H1 (cell line): ENCODE measurements around the gene DHX34. TPM values are rescaled to one million over a fixed set of nuclear protein-coding genes. Genes with fewer than 3 reads are reported as not detected.

Experiments
- CTCF ChIA-PET: fragments of 300-600 bp; sonication (Branson Sonifier 250); formaldehyde crosslinking; loops from one replicate; lab custom pipeline; 2021; ENCODE audit not compliant: partially characterized antibody; lab: Charles Lee
- POLR2A ChIA-PET: fragments of 300-600 bp; sonication (Branson Sonifier 250); formaldehyde crosslinking; loops from one replicate; lab custom pipeline; 2021; ENCODE audit warnings: inconsistent platforms; ENCODE audit not compliant: partially characterized antibody; lab: Charles Lee
- DNase-seq, 2 experiments: peaks; one replicate each; pipeline versions ENCODE4 v3.0.0 to v3.0.0-alpha.2; 2010 to 2022; ENCODE audit warnings: low spot score in 2 of 2, low read depth in 1 of 2, mixed read lengths in 1 of 2
- FAIRE-seq: peaks from 2 replicates; lab custom pipeline; 2011; peaks lifted over from hg19 to GRCh38; lab: Jason Lieb, UNC
- H2AFZ ChIP-seq: 2 replicates; pipeline ENCODE4 v1.8.1; 2012; ENCODE audit warnings: low read length, inconsistent platforms
- H2AK5ac ChIP-seq: 2 replicates; pipeline ENCODE4 v1.6.1; 2013; ENCODE audit warnings: low read depth, low read length
- H2BK120ac ChIP-seq: replicated peaks from 2 replicates; pipeline ENCODE3; 2013; ENCODE audit warnings: low read depth, low read length, inconsistent platforms
- H2BK12ac ChIP-seq: 2 replicates; pipeline ENCODE4 v1.6.1; 2013; ENCODE audit warnings: low read depth, low read length
- H2BK15ac ChIP-seq: 2 replicates; pipeline ENCODE4 v1.6.1; 2013; ENCODE audit warnings: low read length
- H2BK20ac ChIP-seq: 2 replicates; pipeline ENCODE4 v1.6.1; 2013; ENCODE audit warnings: low read length
- H2BK5ac ChIP-seq: 2 replicates; pipeline ENCODE4 v1.6.1; 2013; ENCODE audit warnings: low read depth, low read length
- H3K14ac ChIP-seq: 2 replicates; pipeline ENCODE4 v1.6.1; 2013; ENCODE audit warnings: inconsistent platforms; ENCODE audit not compliant: insufficient read length
- H3K18ac ChIP-seq: 2 replicates; pipeline ENCODE4 v1.6.1; 2013; ENCODE audit warnings: low read length; ENCODE audit errors: extremely low read depth
- H3K23ac ChIP-seq: 2 replicates; pipeline ENCODE4 v1.6.1; 2013; ENCODE audit warnings: inconsistent platforms; ENCODE audit not compliant: insufficient read length
- H3K23me2 ChIP-seq: 2 replicates; pipeline ENCODE4 v1.6.1; 2013; ENCODE audit warnings: low read depth, low read length
- H3K27ac ChIP-seq: 2 replicates; pipeline ENCODE4 v1.6.1; 2011; ENCODE audit warnings: low read depth, low read length, inconsistent platforms
- H3K27me3 ChIP-seq, 4 experiments: replicated peaks in 1 of 4; 1 replicate in 1 of 4; 2 replicates in 3 of 4; pipeline versions ENCODE4 v1.6.1 to v1.8.1; 2011 to 2013; ENCODE audit warnings: low read length in 3 of 4, mild to moderate bottlenecking in 3 of 4, inconsistent platforms in 2 of 4, mixed read lengths in 2 of 4, moderate library complexity in 1 of 4; ENCODE audit not compliant: control insufficient read depth in 3 of 4, insufficient read depth in 3 of 4; ENCODE audit errors: extremely low read depth in 1 of 4
- H3K36me3 ChIP-seq, 4 experiments: 2 replicates each; pipeline versions ENCODE4 v1.6.1 to v1.8.1; 2011 to 2013; ENCODE audit warnings: mild to moderate bottlenecking in 4 of 4, low read length in 3 of 4, moderate library complexity in 2 of 4, control low read depth in 1 of 4, inconsistent platforms in 1 of 4; ENCODE audit not compliant: insufficient read depth in 4 of 4, control insufficient read depth in 2 of 4
- H3K4ac ChIP-seq: replicated peaks from 2 replicates; pipeline ENCODE3; 2013; ENCODE audit warnings: low read length, low read depth, mixed read lengths, inconsistent platforms; ENCODE audit not compliant: insufficient read length
- H3K4me1 ChIP-seq, 4 experiments: replicated peaks in 1 of 4; 1 replicate in 1 of 4; 2 replicates in 3 of 4; pipeline versions ENCODE4 v1.6.1 to v1.8.1; 2011 to 2013; ENCODE audit warnings: low read length in 3 of 4, inconsistent platforms in 2 of 4, mixed read lengths in 1 of 4; ENCODE audit not compliant: insufficient read depth in 4 of 4, control insufficient read depth in 3 of 4
- H3K4me2 ChIP-seq, 2 experiments: 2 replicates each; pipeline versions ENCODE4 v1.6.1 to v1.8.1; 2011 to 2013; ENCODE audit warnings: low read depth in 2 of 2, low read length in 2 of 2, control low read depth in 1 of 2, inconsistent platforms in 1 of 2, mild to moderate bottlenecking in 1 of 2; ENCODE audit not compliant: insufficient read depth in 1 of 2
- H3K4me3 ChIP-seq, 4 experiments: fragments of 200-600, 300-600 bp in 1 of 4; sonication (generic), shearing (Covaris generic), sonication (Bioruptor Twin) in 1 of 4; 2 replicates each; pipeline versions ENCODE4 v1.5.1 to v1.8.1; 2011 to 2016; ENCODE audit warnings: low read length in 4 of 4, low read depth in 3 of 4, control low read depth in 2 of 4, inconsistent platforms in 2 of 4, mild to moderate bottlenecking in 2 of 4, mixed read lengths in 1 of 4, moderate library complexity in 1 of 4; ENCODE audit not compliant: insufficient read depth in 2 of 4; ENCODE audit errors: extremely low read depth in 1 of 4
- H3K56ac ChIP-seq: replicated peaks from 2 replicates; pipeline ENCODE3; 2013; ENCODE audit warnings: low read depth, mild to moderate bottlenecking, mixed read lengths, low read length, inconsistent platforms; ENCODE audit not compliant: insufficient read length
- H3K79me1 ChIP-seq: 2 replicates; pipeline ENCODE4 v1.6.1; 2013; ENCODE audit warnings: low read depth, low read length, control low read depth
- H3K79me2 ChIP-seq, 2 experiments: 2 replicates each; pipeline versions ENCODE4 v1.6.1 to v1.8.1; 2012 to 2013; ENCODE audit warnings: low read length in 2 of 2, mild to moderate bottlenecking in 2 of 2, inconsistent platforms in 1 of 2; ENCODE audit not compliant: insufficient read depth in 2 of 2, control insufficient read depth in 1 of 2
- H3K9ac ChIP-seq, 4 experiments: replicated peaks in 1 of 4; 1 replicate in 1 of 4; 2 replicates in 3 of 4; pipeline versions ENCODE4 v1.6.1 to v1.8.1; 2011 to 2013; ENCODE audit warnings: low read depth in 3 of 4, low read length in 3 of 4, control low read depth in 2 of 4, mild to moderate bottlenecking in 2 of 4, moderate library complexity in 2 of 4, inconsistent platforms in 1 of 4; ENCODE audit errors: extremely low read depth in 1 of 4
- H3K9me3 ChIP-seq, 2 experiments: 2 replicates each; pipeline versions ENCODE4 v1.6.1 to v1.8.1; 2012 to 2013; ENCODE audit warnings: mild to moderate bottlenecking in 2 of 2, moderate library complexity in 2 of 2, control low read depth in 1 of 2, inconsistent platforms in 1 of 2, low read depth in 1 of 2, low read length in 1 of 2, mixed read lengths in 1 of 2; ENCODE audit not compliant: insufficient read depth in 2 of 2
- H4K20me1 ChIP-seq, 2 experiments: replicated peaks in 1 of 2; 2 replicates each; pipeline versions ENCODE3 to v1.8.1; 2011 to 2013; ENCODE audit warnings: inconsistent platforms in 2 of 2, low read length in 2 of 2, mild to moderate bottlenecking in 1 of 2; ENCODE audit not compliant: insufficient read depth in 2 of 2, control insufficient read depth in 1 of 2
- H4K5ac ChIP-seq: 2 replicates; pipeline ENCODE4 v1.6.1; 2013; ENCODE audit warnings: low read length, low read depth, mixed read lengths, inconsistent platforms; ENCODE audit not compliant: insufficient read length
- H4K8ac ChIP-seq: 2 replicates; pipeline ENCODE4 v1.8.0; 2013; ENCODE audit warnings: mild to moderate bottlenecking, moderate library complexity, low read length, inconsistent platforms; ENCODE audit not compliant: insufficient read depth; ENCODE audit errors: extremely low read depth
- H4K91ac ChIP-seq: replicated peaks from 2 replicates; pipeline ENCODE3; 2013; ENCODE audit warnings: low read length, mixed read lengths, inconsistent platforms; ENCODE audit not compliant: insufficient read length
- ATF3 ChIP-seq: IDR thresholded peaks from 2 replicates; pipeline ENCODE4 v1.6.1; 2011; ENCODE audit warnings: low read depth, mild to moderate bottlenecking, low read length; ENCODE audit not compliant: insufficient read depth
- BRCA1 ChIP-seq: IDR thresholded peaks from 2 replicates; pipeline ENCODE4 v1.6.1; 2012; ENCODE audit warnings: low read depth, low read length, improper control_type of control experiment
- CHD2 ChIP-seq: IDR thresholded peaks from 2 replicates; pipeline ENCODE4 v1.6.1; 2012; ENCODE audit warnings: low read length, improper control_type of control experiment
- EZH2 ChIP-seq: fragments of 200-600 bp; sonication (generic); IDR thresholded peaks from 2 replicates; pipeline ENCODE4 v1.7.1; 2012; ENCODE audit warnings: low read depth, mild to moderate bottlenecking, moderate library complexity, low read length, inconsistent platforms; ENCODE audit not compliant: severe bottlenecking
- GTF2F1 ChIP-seq: IDR thresholded peaks from 2 replicates; pipeline ENCODE4 v1.6.1; 2012; ENCODE audit warnings: low read depth, low read length, improper control_type of control experiment, borderline replicate concordance
- HDAC2 ChIP-seq, 2 experiments: fragments of 300-600 bp in 1 of 2; sonication (generic) in 1 of 2; IDR thresholded peaks; 2 replicates each; pipeline ENCODE4 v1.6.1; 2011 to 2012; ENCODE audit warnings: low read depth in 2 of 2, low read length in 2 of 2, mild to moderate bottlenecking in 2 of 2, moderate library complexity in 2 of 2, borderline replicate concordance in 1 of 2, inconsistent platforms in 1 of 2
- KDM5A ChIP-seq: fragments of 200-600 bp; IDR thresholded peaks from 2 replicates; pipeline ENCODE4 v1.7.1; 2012; ENCODE audit warnings: mild to moderate bottlenecking, low read length, inconsistent platforms, mixed read lengths
- POLR2A ChIP-seq, 2 experiments: IDR thresholded peaks; 1 replicate in 1 of 2; 2 replicates in 1 of 2; pipeline ENCODE4 v1.6.1; 2011; ENCODE audit warnings: low read depth in 2 of 2, low read length in 2 of 2, mild to moderate bottlenecking in 2 of 2; ENCODE audit errors: control extremely low read depth in 1 of 2
- RFX5 ChIP-seq: IDR thresholded peaks from 2 replicates; pipeline ENCODE4 v1.6.1; 2011; ENCODE audit warnings: low read depth, low read length, improper control_type of control experiment, borderline replicate concordance
- SIX5 ChIP-seq: IDR thresholded peaks from 2 replicates; pipeline ENCODE4 v1.6.1; 2011; ENCODE audit warnings: mild to moderate bottlenecking, low read depth, low read length
- TAF7 ChIP-seq: optimal IDR thresholded peaks from 2 replicates; pipeline ENCODE3; 2011; ENCODE audit warnings: low read depth, mild to moderate bottlenecking, inconsistent platforms, low read length, moderate library complexity, borderline replicate concordance
- TBP ChIP-seq: IDR thresholded peaks from 2 replicates; pipeline ENCODE4 v1.6.1; 2011; ENCODE audit warnings: low read depth, low read length, improper control_type of control experiment
- YY1 ChIP-seq: IDR thresholded peaks from 2 replicates; pipeline ENCODE4 v1.6.1; 2011; ENCODE audit warnings: low read depth, mild to moderate bottlenecking, low read length
- ZNF274 ChIP-seq: IDR thresholded peaks from 2 replicates; pipeline ENCODE4 v1.7.0; 2012; ENCODE audit warnings: low read length, borderline replicate concordance; ENCODE audit errors: extremely low read depth
- WGBS, 2 experiments: shearing (Covaris generic) in 1 of 2; methylation state at CpG; one replicate each; pipeline versions ENCODE4 v1.1.6 to v1.1.7; 2013 to 2015; ENCODE audit warnings: low lambda C conversion rate in 2 of 2, mixed read lengths in 2 of 2, inconsistent platforms in 1 of 2, low coverage in 1 of 2, missing lambda C conversion rate in 1 of 2; ENCODE audit not compliant: insufficient replicate concordance in 2 of 2, insufficient coverage in 1 of 2, insufficient read length in 1 of 2; ENCODE audit errors: extremely low coverage in 1 of 2, missing lambda C conversion rate in 1 of 2; 5-methylcytosine and 5-hydroxymethylcytosine counted together
- polyA plus RNA-seq, 7 experiments: library from polyadenylated mRNA; depleted of rRNA in 3 of 7; stranded (reverse) in 5 of 7; unstranded in 2 of 7; fragments of >200 nt in 5 of 7; fragments of 200-250 nt in 2 of 7; gene quantifications; 1 replicate in 5 of 7; 2 replicates in 1 of 7; 4 replicates in 1 of 7; pipeline versions ENCODE4 v1.2.1 to v1.2.3, GENCODE V29; 2011 to 2013; ENCODE audit warnings: missing spikeins in 2 of 7, mixed read lengths in 2 of 7
- total RNA-seq: library from RNA; stranded (reverse); fragmentation: NEBNext Ultra II Directional; extraction: Animal tissue kit (Norgen Biotek cat#: 25700); gene quantifications from 2 replicates; pipeline ENCODE4 v1.2.1, GENCODE V29; 2021

DHX34 gene
- total and polyA plus RNA-seq, 2 of the 8 experiments (the other 6 are each of a cell fraction or from before 2014, with no cell fraction given): 17.5 to 24.3 TPM

DNA sequence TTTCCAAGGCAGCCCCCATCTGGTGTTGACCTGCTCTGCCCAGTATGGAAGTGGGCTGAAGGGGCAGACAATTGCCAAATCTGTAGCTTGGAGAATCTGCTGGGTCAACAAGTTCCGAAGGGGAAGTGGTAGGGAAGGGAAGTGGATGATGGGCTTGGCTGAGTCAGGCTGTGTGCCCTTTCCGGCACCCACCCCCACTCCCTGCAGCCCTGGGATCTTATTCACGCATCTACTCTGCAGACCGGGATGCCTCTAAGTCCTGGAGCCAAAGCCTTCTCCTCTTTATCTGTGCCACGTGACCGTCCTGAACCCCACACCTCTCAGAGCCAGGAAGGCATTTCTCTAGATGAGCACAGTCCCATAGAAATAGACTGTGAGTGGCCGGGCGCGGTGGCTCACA is 24.6 kb upstream of the DHX34 start:
- Histone ChIP-seq H3K4ac (no peak overlapping the region), H3K27me3 (no peaks in the 10 kb centered on the region; a peak in 2 of 7 replicates), H3K14ac (no peak overlapping the region), H3K23ac (no peak overlapping the region), H3K18ac (no peak overlapping the region), H3K23me2 (no peaks in the 10 kb centered on the region), H2BK20ac (no peak overlapping the region), H3K9ac (no peak overlapping the region), H4K20me1 (no peaks in the 10 kb centered on the region), H4K8ac (peak overlapping the region; percentile 79), H3K56ac (no peak overlapping the region), H3K4me2 (no peak overlapping the region), H3K36me3 (no peaks in the 10 kb centered on the region), H3K79me1 (no peaks in the 10 kb centered on the region), H3K79me2 (no peaks in the 10 kb centered on the region), H3K4me1 (peaks cover 0 to 3% (median 0%) of the 10 kb centered on the region in 4 experiments; a peak in 1 of 7 replicates), H2AK5ac (no peak overlapping the region), H2BK15ac (no peak overlapping the region), H3K4me3 (no peak overlapping the region), H2BK5ac (no peak overlapping the region), H3K9me3 (no peaks in the 10 kb centered on the region), H2BK120ac (no peak overlapping the region), H4K5ac (no peak overlapping the region), H4K91ac (no peak overlapping the region), H3K27ac (no peak overlapping the region), H2AFZ (0 out of 2 replicates have a peak overlapping the region, but pooled peaks have one; percentile 9), H2BK12ac (no peak overlapping the region)
- CTCF ChIA-PET: interaction anchor here (1.0 to 3.3 kb wide), 6 partner anchors 10 to 112 kb away, joined by 3 to 23 read pairs (median 3); no protein-coding TSS in a partner anchor
- 82% methylated on average over 9 of the region's 9 CpGs; no CpG with 5 or more reads in 1 of the 2 experiments for WGBS, 2 experiments
- FAIRE-seq (no peak), DNase-seq (no peak)
- POLR2A ChIA-PET: interaction anchor here (1.7 kb wide), 1 partner anchor 94 kb away, joined by 4 read pairs; the partner anchor contains the start of gene MEIS3
- no peak for TF ChIP-seq YY1
- TF ChIP-seq BRCA1: no peak
- no peak for TF ChIP-seq RFX5
- no peak for TF ChIP-seq TBP
- no peak for TF ChIP-seq CHD2
- TF ChIP-seq TAF7: no peak
- no peak for TF ChIP-seq POLR2A (IDR thresholded peaks at IDR 0.05; ENCODE audit: control extremely low read depth in 1 of 2, low read depth in 2 of 2, low read length in 2 of 2)
- no peak for TF ChIP-seq ZNF274
- TF ChIP-seq HDAC2 (IDR thresholded peaks at IDR 0.05; ENCODE audit: borderline replicate concordance in 1 of 2, low read depth in 2 of 2, low read length in 2 of 2): no peak
- no peak for TF ChIP-seq SIX5
- TF ChIP-seq GTF2F1: no peak
- no peak for TF ChIP-seq KDM5A
- no peak for TF ChIP-seq EZH2
- TF ChIP-seq ATF3: no peak
